NCI-H774 (cell line): Measurements from ENCODE around the gene DDX27.
"Not testable (repeated sequence)": the region's sequence is repeated elsewhere in the genome, so short reads cannot be mapped to it uniquely, and the experiment has no call there.

Experiments used
- DNase-seq: peaks from one replicate; lab custom pipeline; 2025; lab: John Stamatoyannopoulos, UW

Gene DDX27

GRCh38 chr20:49203746-49204145 lies 15.5 kb upstream of the DDX27 start:
- DNase-seq = no peak

- no peak for DNase-seq
Observed at GRCh38 chr20:49207076-49207475, 12.1 kb upstream of the DDX27 start.

GRCh38 chr20:49210101-49210756 lies 9.0 kb upstream of the DDX27 start:
- no peak for DNase-seq

- DNase-seq = no peak
Observed at GRCh38 chr20:49210757-49211110, 8.5 kb upstream of the DDX27 start.

GRCh38 chr20:49214571-49214970 lies 4.6 kb upstream of the DDX27 start:
- DNase-seq = no peak

- DNase-seq = no peak
Observed at GRCh38 chr20:49215232-49215631, 4.0 kb upstream of the DDX27 start.

- peak; percentile 79 for DNase-seq
Observed at GRCh38 chr20:49216991-49217578, 2.1 kb upstream of the DDX27 start.

- not testable (repeated sequence) for DNase-seq
Observed at GRCh38 chr20:49218739-49219090, 501 bp upstream of the DDX27 start.

- DNase-seq = no peak
Observed at GRCh38 chr20:49219924-49220831, 962 bp downstream of the DDX27 start.

GRCh38 chr20:49225896-49226295 lies 6.7 kb downstream of the DDX27 start:
- DNase-seq = no peak

- DNase-seq = peak; percentile 43
Observed at GRCh38 chr20:49228676-49229075, 9.5 kb downstream of the DDX27 start.

GRCh38 chr20:49229381-49229780 lies 10.2 kb downstream of the DDX27 start:
- no peak for DNase-seq

GRCh38 chr20:49230021-49230420 lies 10.8 kb downstream of the DDX27 start:
- DNase-seq = peak; percentile 67

GRCh38 chr20:49230561-49231133 lies 11.4 kb downstream of the DDX27 start:
- no peak for DNase-seq

- DNase-seq = no peak
Observed at GRCh38 chr20:49231471-49231870, 12.3 kb downstream of the DDX27 start.

GRCh38 chr20:49233226-49233625 lies 14.0 kb downstream of the DDX27 start:
- DNase-seq = no peak

GRCh38 chr20:49234831-49235230 lies 15.6 kb downstream of the DDX27 start:
- DNase-seq = no peak

- no peak for DNase-seq
Observed at GRCh38 chr20:49236301-49236700, 17.1 kb downstream of the DDX27 start.

GRCh38 chr20:49237531-49237930 lies 18.3 kb downstream of the DDX27 start:
- DNase-seq = no peak

GRCh38 chr20:49245921-49246740 lies 26.9 kb downstream of the DDX27 start:
- peak; percentile 2 for DNase-seq

GRCh38 chr20:49247169-49247723 lies 28.0 kb downstream of the DDX27 start:
- no peak for DNase-seq

GRCh38 chr20:49247792-49248191 lies 28.6 kb downstream of the DDX27 start:
- DNase-seq = no peak
